ENCODE measurements around the gene NAXD. TPM values are rescaled to one million over a fixed set of nuclear protein-coding genes. Genes with fewer than 3 reads are reported as not detected.

The NAXD gene
- total and polyA plus RNA-seq, 2 of the 4 experiments (the other 2 are of a cell fraction) = 10.2 to 27.2 TPM

DNA sequence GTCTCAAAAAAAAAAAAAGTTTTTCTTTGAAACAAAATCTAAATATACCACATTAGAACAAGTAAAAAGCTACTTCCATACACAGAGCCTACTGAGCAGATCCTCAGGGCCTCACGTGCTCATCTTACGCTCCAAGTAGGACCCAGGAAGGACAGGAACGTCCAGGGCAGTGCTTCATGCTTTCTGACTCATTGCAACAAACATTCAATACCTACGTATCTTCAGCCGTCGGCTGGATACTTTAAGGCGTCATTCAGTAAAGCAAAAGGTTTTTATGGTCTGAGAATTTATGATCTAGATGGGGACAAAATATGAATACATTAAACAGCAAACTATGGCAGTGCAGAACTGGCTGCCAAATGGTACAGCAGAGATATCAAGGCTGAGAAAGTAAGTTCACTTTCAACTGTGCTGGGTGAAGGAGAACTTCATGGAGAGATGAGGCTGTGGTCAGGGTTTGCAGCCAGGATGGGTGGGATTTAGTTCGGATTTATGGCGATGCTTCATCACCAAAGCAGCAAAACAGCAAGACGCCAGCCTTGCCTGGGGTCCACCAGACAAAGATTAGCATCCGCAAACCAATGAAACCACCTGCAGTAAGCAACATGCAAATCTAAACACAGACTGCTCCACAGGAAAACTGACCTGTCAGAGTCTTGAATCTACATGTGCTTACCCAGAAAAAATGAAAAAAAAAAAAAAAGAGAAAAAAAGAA, 70.1 kb downstream of the NAXD start (continued):
- TF ChIP-seq, protein P1, sequence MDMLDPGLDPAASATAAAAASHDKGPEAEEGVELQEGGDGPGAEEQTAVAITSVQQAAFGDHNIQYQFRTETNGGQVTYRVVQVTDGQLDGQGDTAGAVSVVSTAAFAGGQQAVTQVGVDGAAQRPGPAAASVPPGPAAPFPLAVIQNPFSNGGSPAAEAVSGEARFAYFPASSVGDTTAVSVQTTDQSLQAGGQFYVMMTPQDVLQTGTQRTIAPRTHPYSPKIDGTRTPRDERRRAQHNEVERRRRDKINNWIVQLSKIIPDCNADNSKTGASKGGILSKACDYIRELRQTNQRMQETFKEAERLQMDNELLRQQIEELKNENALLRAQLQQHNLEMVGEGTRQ (IDR thresholded peaks at IDR 0.05; ENCODE audit: low read depth, low read length) = no peak
- TF ChIP-seq BHLHE40 (IDR thresholded peaks at IDR 0.05; ENCODE audit: low read depth, low read length) = no peak

DNA sequence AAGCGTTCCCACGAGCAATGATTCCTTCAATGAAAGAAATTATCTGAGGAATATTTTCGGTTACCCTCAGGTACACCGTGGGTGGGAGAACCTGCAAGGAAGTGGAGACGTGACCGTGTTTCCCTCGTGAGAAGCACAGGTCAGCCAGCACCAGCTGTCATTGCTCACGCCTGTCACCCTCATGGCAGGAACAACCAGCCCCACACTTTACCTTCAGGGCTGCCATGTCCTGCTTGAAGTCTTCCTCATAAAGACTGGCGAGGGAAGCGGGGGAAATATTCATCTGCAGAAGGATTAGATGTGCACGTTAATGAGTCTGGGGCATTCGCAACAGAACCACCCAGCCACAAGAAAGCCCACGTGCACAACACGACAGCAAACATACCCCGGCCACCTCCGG, 72.4 kb downstream of the NAXD start:
- intact Hi-C loops (cut with micrococcal nuclease) = no loop called here
- H3K18ac ChIP-seq (ENCODE audit: low read depth, low read length) = no peak overlapping the region
- H3K9me3 ChIP-seq (ENCODE audit: control insufficient read depth, insufficient read depth, low read length) = no peaks in the 10 kb centered on the region
- ChIA-PET POLR2A (ENCODE audit: unreplicated experiment) (no interaction called here), CTCF (no interaction called here)
- H3K4me1 ChIP-seq (ENCODE audit: control insufficient read depth, insufficient read depth, low read length) = peaks cover 3% of the 10 kb centered on the region; the same call in 1 of the 2 replicates
- H3K4me3 ChIP-seq (ENCODE audit: insufficient read depth, low read depth, low read length) = no peak overlapping the region
- H3K9ac ChIP-seq (ENCODE audit: low read depth, low read length) = no peak overlapping the region
- no peak overlapping the region for H3K27ac ChIP-seq (ENCODE audit: insufficient read depth, low read length)
- H2BK5ac ChIP-seq (ENCODE audit: low read depth, low read length, poor library complexity, severe bottlenecking) = no peak overlapping the region
- H3K4ac ChIP-seq (ENCODE audit: low read depth, low read length) = no peak overlapping the region
- peaks cover 9 to 24% of the 10 kb centered on the region in 2 experiments for H3K79me1 ChIP-seq (ENCODE audit: low read depth in 1 of 2, low read length in 2 of 2)
- no peak overlapping the region for H2BK15ac ChIP-seq (ENCODE audit: low read depth, low read length)
- H4K20me1 ChIP-seq (ENCODE audit: insufficient read depth, low read length) = peaks cover 2% of the 10 kb centered on the region
- ATAC-seq (ENCODE audit: low read depth) (no peak), DNase-seq (no peak)
- H2AK9ac ChIP-seq (replicated peaks; ENCODE audit: low read depth, low read length, poor library complexity) = no peak overlapping the region
- H3K9me1 ChIP-seq (ENCODE audit: insufficient read depth, low read length) = 0 out of 2 replicates have a peak, but pooled peaks cover 2% of the 10 kb centered on the region
- H2BK120ac ChIP-seq (ENCODE audit: low read depth, low read length) = no peak overlapping the region
- H3K56ac ChIP-seq (ENCODE audit: extremely low read depth, insufficient read depth, low read length) = no peak overlapping the region
- no peak for TF ChIP-seq FOS (IDR thresholded peaks at IDR 0.05; ENCODE audit: low read depth, low read length)
- no peak for TF ChIP-seq RAD21 (IDR thresholded peaks at IDR 0.05; ENCODE audit: low read length)
- TF ChIP-seq POLR2A (IDR thresholded peaks at IDR 0.05; ENCODE audit: low read depth, low read length) = no peak
- TF ChIP-seq RCOR1 (IDR thresholded peaks at IDR 0.05; ENCODE audit: insufficient replicate concordance, low read length) = no peak
- no peak for TF ChIP-seq RFX5 (IDR thresholded peaks at IDR 0.05; ENCODE audit: low read depth, low read length)
- no peak for TF ChIP-seq BHLHE40 (IDR thresholded peaks at IDR 0.05; ENCODE audit: low read depth, low read length)
- TF ChIP-seq, protein P1 (IDR thresholded peaks at IDR 0.05; ENCODE audit: low read depth, low read length) = no peak
- TF ChIP-seq CHD1 (IDR thresholded peaks at IDR 0.05; ENCODE audit: low read depth, low read length) = no peak
- no peak for TF ChIP-seq CEBPB (IDR thresholded peaks at IDR 0.05; ENCODE audit: low read depth, low read length)
- no peak for TF ChIP-seq NFE2L2 (IDR thresholded peaks at IDR 0.05; ENCODE audit: low read depth, low read length)
- no peak for TF ChIP-seq MAFK (IDR thresholded peaks at IDR 0.05; ENCODE audit: low read depth, low read length)
- no peak for TF ChIP-seq SMC3 (IDR thresholded peaks at IDR 0.05; ENCODE audit: low read depth, low read length)
- TF ChIP-seq, protein P2, sequence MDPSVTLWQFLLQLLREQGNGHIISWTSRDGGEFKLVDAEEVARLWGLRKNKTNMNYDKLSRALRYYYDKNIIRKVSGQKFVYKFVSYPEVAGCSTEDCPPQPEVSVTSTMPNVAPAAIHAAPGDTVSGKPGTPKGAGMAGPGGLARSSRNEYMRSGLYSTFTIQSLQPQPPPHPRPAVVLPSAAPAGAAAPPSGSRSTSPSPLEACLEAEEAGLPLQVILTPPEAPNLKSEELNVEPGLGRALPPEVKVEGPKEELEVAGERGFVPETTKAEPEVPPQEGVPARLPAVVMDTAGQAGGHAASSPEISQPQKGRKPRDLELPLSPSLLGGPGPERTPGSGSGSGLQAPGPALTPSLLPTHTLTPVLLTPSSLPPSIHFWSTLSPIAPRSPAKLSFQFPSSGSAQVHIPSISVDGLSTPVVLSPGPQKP (IDR thresholded peaks at IDR 0.05; ENCODE audit: borderline replicate concordance, low read depth, low read length) = no peak
- H2AK5ac ChIP-seq (ENCODE audit: low read depth, low read length) = no peak overlapping the region
- no peak overlapping the region for H4K91ac ChIP-seq (ENCODE audit: insufficient read depth, low read depth, low read length)
- H4K5ac ChIP-seq (ENCODE audit: low read depth, low read length) = no peak overlapping the region
- BruUV-seq (replicated peaks) = no TSS peak
- 95% methylated on average over 4 of the region's 16 CpGs; no CpG with 5 or more reads in 1 of the 2 experiments for WGBS, 2 experiments (ENCODE audit: extremely low coverage in 2 of 2, insufficient read length in 1 of 2)
- no peak overlapping the region for H3K4me2 ChIP-seq (ENCODE audit: low read depth, low read length)
- in situ Hi-C loops (cut with MboI; ENCODE audit: low sequenced_read_pairs) = no loop called here
- no peaks in the 10 kb centered on the region for H3K27me3 ChIP-seq (ENCODE audit: control insufficient read depth, insufficient read depth, low read length)
- H2BK20ac ChIP-seq (ENCODE audit: low read depth, low read length) = no peak overlapping the region
- no peak overlapping the region for H3K23ac ChIP-seq (ENCODE audit: low read depth, low read length)
- H2AFZ ChIP-seq (replicated peaks; ENCODE audit: low read length, poor library complexity) = peak overlapping the region; percentile 21
- H3K36me3 ChIP-seq (ENCODE audit: control insufficient read depth, insufficient read depth, low read length) = peaks cover 39% of the 10 kb centered on the region
- dilution Hi-C loops (cut with HindIII; ENCODE audit: low sequenced_read_pairs, unreplicated experiment) = no loop called here
- no peak overlapping the region for H4K8ac ChIP-seq (ENCODE audit: low read depth in 2 of 2, low read length in 2 of 2)
- H3K14ac ChIP-seq (replicated peaks; ENCODE audit: low read depth, low read length) = no peak overlapping the region
